Measurements from ENCODE around the gene NHERF1. TPM values are rescaled to one million over a fixed set of nuclear protein-coding genes. Genes with fewer than 3 reads are reported as not detected.

NHERF1 gene
- total and polyA plus RNA-seq, 5 donors = 6.1 to 11.6 (median 9.2) TPM

DNA sequence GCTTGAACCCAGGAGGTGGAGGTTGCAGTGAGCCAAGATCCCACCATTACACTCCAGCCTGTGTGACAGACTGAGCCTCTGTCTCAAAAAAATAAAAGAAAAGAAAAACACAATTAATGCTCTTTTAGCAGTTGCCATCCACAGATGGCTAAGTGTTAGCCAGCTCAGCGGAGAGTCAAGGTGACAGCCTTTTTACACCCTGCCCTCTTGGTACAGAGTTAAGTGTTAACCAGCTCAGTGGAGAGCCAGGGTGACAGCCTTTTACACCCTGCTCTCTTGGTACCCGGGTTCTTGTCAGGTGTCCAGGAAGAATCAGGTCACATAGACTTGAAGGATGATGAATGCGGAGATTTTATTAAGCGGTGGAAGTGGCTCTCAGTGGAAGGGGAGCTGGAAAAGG, 27.9 kb upstream of the NHERF1 start:
- 92% methylated on average over 4 of the region's 4 CpGs for WGBS
- DNase-seq = no peak

GRCh38 chr17:74722782-74723181, 25.6 kb upstream of the NHERF1 start:
- intact Hi-C loops (cut with DNase I) = no loop called here
- H3K4me3 ChIP-seq (ENCODE audit: low read length) = no peak overlapping the region
- H3K4me1 ChIP-seq (ENCODE audit: control insufficient read depth, insufficient read depth, low read length) = no peaks in the 10 kb centered on the region
- WGBS = 91% methylated on average over 4 of the region's 4 CpGs
- no peak for ATAC-seq
- H3K9me3 ChIP-seq (ENCODE audit: control insufficient read depth, low read length) = no peaks in the 10 kb centered on the region
- no peaks in the 10 kb centered on the region for H3K27me3 ChIP-seq (ENCODE audit: control insufficient read depth, insufficient read depth)
- DNase-seq = no peak
- H3K27ac ChIP-seq (ENCODE audit: low read length) = no peak overlapping the region

More for the DNA sequence above, 27.9 kb upstream of the NHERF1 start:
- Histone ChIP-seq H3K27me3 (ENCODE audit: control insufficient read depth, insufficient read depth) (peaks cover 2% of the 10 kb centered on the region), H3K4me3 (ENCODE audit: low read length) (no peak overlapping the region), H3K27ac (ENCODE audit: low read length) (no peak overlapping the region), H3K9me3 (ENCODE audit: control insufficient read depth, low read length) (no peaks in the 10 kb centered on the region), H3K4me1 (ENCODE audit: control insufficient read depth, insufficient read depth, low read length) (no peaks in the 10 kb centered on the region)
- intact Hi-C loops (cut with DNase I) = no loop called here
- ATAC-seq = no peak

DNA sequence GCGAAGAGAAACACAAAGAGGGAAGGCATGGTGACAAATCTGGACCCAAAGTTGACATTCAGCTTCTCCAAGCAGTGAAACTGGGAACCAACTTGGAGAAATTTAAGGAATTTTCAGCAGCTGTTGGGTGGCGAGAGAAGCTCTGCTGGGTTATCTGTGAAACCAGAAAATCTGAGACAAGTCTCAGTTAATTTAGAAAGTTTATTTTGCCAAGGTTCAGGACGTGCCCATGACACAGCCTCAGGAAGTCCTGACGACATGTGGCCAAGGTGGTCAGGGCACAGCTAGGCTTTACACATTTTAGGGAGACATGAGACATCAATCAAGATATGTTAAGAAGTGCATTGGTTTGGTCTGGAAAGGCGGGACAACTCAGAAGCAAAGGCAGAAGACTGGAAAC, 24.5 kb upstream of the NHERF1 start:
- no peak for ATAC-seq
- Histone ChIP-seq H3K4me1 (ENCODE audit: control insufficient read depth, insufficient read depth, low read length) (no peaks in the 10 kb centered on the region), H3K9me3 (ENCODE audit: control insufficient read depth, low read length) (no peaks in the 10 kb centered on the region), H3K4me3 (ENCODE audit: low read length) (no peak overlapping the region), H3K27ac (ENCODE audit: low read length) (no peak overlapping the region), H3K27me3 (ENCODE audit: control insufficient read depth, insufficient read depth) (no peaks in the 10 kb centered on the region)
- intact Hi-C loops (cut with DNase I) = no loop called here
- 51% methylated on average over 5 of the region's 5 CpGs for WGBS
- DNase-seq = no peak

- intact Hi-C loops (cut with DNase I) = no loop called here
- Histone ChIP-seq H3K4me3 (ENCODE audit: low read length) (no peak overlapping the region), H3K27me3 (ENCODE audit: control insufficient read depth, insufficient read depth) (no peaks in the 10 kb centered on the region), H3K27ac (ENCODE audit: low read length) (no peak overlapping the region), H3K4me1 (ENCODE audit: control insufficient read depth, insufficient read depth, low read length) (no peaks in the 10 kb centered on the region), H3K9me3 (ENCODE audit: control insufficient read depth, low read length) (no peaks in the 10 kb centered on the region)
- WGBS = 79% methylated on average over 3 of the region's 3 CpGs
- no peak for ATAC-seq
- DNase-seq = no peak
Measured at GRCh38 chr17:74725111-74725510, 23.3 kb upstream of the NHERF1 start.

- ATAC-seq (no peak), DNase-seq (no peak)
- Histone ChIP-seq H3K27ac (ENCODE audit: low read length) (no peak overlapping the region), H3K4me1 (ENCODE audit: control insufficient read depth, insufficient read depth, low read length) (no peaks in the 10 kb centered on the region), H3K4me3 (ENCODE audit: low read length) (no peak overlapping the region), H3K27me3 (ENCODE audit: control insufficient read depth, insufficient read depth) (no peaks in the 10 kb centered on the region), H3K9me3 (ENCODE audit: control insufficient read depth, low read length) (no peaks in the 10 kb centered on the region)
- 90% methylated on average over 3 of the region's 3 CpGs for WGBS
- intact Hi-C loops (cut with DNase I) = no loop called here
Measured at GRCh38 chr17:74728033-74728701, 20.3 kb upstream of the NHERF1 start.

- H3K27me3 ChIP-seq (ENCODE audit: control insufficient read depth, insufficient read depth) = no peaks in the 10 kb centered on the region
- 92% methylated on average over 3 of the region's 3 CpGs for WGBS
- ATAC-seq (no peak), DNase-seq (no peak)
- no peaks in the 10 kb centered on the region for H3K4me1 ChIP-seq (ENCODE audit: control insufficient read depth, insufficient read depth, low read length)
- no peaks in the 10 kb centered on the region for H3K9me3 ChIP-seq (ENCODE audit: control insufficient read depth, low read length)
- H3K4me3 ChIP-seq (ENCODE audit: low read length) = no peak overlapping the region
- no peak overlapping the region for H3K27ac ChIP-seq (ENCODE audit: low read length)
- intact Hi-C loops (cut with DNase I) = no loop called here
Measured at GRCh38 chr17:74728702-74729075, 19.7 kb upstream of the NHERF1 start.

GRCh38 chr17:74729368-74729767, 19.1 kb upstream of the NHERF1 start:
- no peaks in the 10 kb centered on the region for H3K27me3 ChIP-seq (ENCODE audit: control insufficient read depth, insufficient read depth)
- H3K4me3 ChIP-seq (ENCODE audit: low read length) = no peak overlapping the region
- H3K4me1 ChIP-seq (ENCODE audit: control insufficient read depth, insufficient read depth, low read length) = no peaks in the 10 kb centered on the region
- 88% methylated on average over 5 of the region's 5 CpGs for WGBS
- H3K9me3 ChIP-seq (ENCODE audit: control insufficient read depth, low read length) = no peaks in the 10 kb centered on the region
- intact Hi-C loops (cut with DNase I) = no loop called here
- no peak for DNase-seq
- H3K27ac ChIP-seq (ENCODE audit: low read length) = no peak overlapping the region
- no peak for ATAC-seq

- no peak for ATAC-seq
- H3K4me3 ChIP-seq (ENCODE audit: low read length) = no peak overlapping the region
- no peaks in the 10 kb centered on the region for H3K9me3 ChIP-seq (ENCODE audit: control insufficient read depth, low read length)
- no peak overlapping the region for H3K27ac ChIP-seq (ENCODE audit: low read length)
- no peak for DNase-seq
- WGBS = 80% methylated on average over 15 of the region's 15 CpGs
- H3K27me3 ChIP-seq (ENCODE audit: control insufficient read depth, insufficient read depth) = no peaks in the 10 kb centered on the region
- H3K4me1 ChIP-seq (ENCODE audit: control insufficient read depth, insufficient read depth, low read length) = no peaks in the 10 kb centered on the region
- intact Hi-C loops (cut with DNase I) = no loop called here
Measured at GRCh38 chr17:74729866-74730265, 18.6 kb upstream of the NHERF1 start.

DNA sequence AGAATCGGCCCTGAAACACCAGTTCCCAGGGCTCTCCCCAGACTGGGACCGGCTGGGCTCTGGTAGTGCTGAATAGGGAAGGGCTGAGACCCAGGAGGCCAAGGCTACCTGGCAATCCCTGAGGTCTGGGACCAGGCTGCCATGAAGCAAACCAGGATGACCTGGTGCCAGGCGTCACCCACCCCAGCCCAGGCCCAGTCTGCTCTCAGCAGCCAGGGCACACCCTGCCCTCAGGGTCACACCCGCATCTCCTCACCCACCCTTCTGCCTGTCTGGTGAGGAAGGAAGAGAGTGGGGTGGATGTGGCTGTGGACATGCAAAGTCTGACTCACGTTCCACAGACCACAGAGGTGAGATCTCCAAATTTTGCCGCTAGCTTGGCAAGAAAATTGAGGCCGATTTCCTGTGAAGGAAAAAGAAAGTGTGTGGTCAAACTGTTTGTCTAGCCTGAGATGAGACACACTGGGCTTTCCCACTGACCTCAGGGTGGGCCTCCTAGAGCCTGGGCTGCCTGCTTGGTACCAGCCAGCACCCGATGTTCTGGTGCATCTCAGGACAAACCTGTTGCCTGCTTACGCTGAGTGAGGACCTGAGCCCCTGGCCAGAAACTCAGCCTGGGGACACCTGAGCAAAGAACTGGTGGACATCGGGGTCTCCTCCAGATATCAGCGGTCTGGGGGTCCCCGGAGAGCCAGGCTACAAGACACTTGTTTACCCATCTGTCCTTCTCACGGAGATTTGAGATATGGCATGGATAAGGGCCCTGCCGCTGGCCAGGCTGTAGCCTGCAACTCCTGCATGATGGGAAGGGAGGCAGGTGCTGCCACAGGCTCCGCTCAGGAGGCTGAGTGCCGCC, 17.7 kb upstream of the NHERF1 start:
- 75% methylated on average over 16 of the region's 16 CpGs for WGBS
- Histone ChIP-seq H3K4me1 (ENCODE audit: control insufficient read depth, insufficient read depth, low read length) (no peaks in the 10 kb centered on the region), H3K27ac (ENCODE audit: low read length) (no peak overlapping the region), H3K9me3 (ENCODE audit: control insufficient read depth, low read length) (no peaks in the 10 kb centered on the region), H3K4me3 (ENCODE audit: low read length) (no peak overlapping the region), H3K27me3 (ENCODE audit: control insufficient read depth, insufficient read depth) (no peaks in the 10 kb centered on the region)
- ATAC-seq = peak; percentile 14 to 35
- intact Hi-C loops (cut with DNase I) = no loop called here
- no peak for DNase-seq

DNA sequence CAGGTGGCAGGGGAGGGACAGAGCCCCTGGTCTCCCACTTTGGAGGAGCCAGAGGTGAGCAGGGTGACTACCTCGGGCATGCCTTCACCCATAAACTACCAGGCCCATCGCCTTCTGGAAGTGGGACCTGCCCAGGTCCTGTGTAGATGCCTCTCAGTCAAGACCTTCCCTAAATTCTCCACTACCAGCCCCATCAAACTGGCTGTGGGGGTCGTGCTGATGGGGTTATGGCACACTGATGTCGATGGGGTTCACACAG, 17.2 kb upstream of the NHERF1 start:
- ATAC-seq (no peak), DNase-seq (no peak)
- Histone ChIP-seq H3K9me3 (ENCODE audit: control insufficient read depth, low read length) (no peaks in the 10 kb centered on the region), H3K4me1 (ENCODE audit: control insufficient read depth, insufficient read depth, low read length) (no peaks in the 10 kb centered on the region), H3K4me3 (ENCODE audit: low read length) (no peak overlapping the region), H3K27ac (ENCODE audit: low read length) (no peak overlapping the region), H3K27me3 (ENCODE audit: control insufficient read depth, insufficient read depth) (no peaks in the 10 kb centered on the region)
- 70% methylated on average over 4 of the region's 4 CpGs for WGBS
- intact Hi-C loops (cut with DNase I) = no loop called here

GRCh38 chr17:74732042-74732867, 16.2 kb upstream of the NHERF1 start:
- Histone ChIP-seq H3K27me3 (ENCODE audit: control insufficient read depth, insufficient read depth) (no peaks in the 10 kb centered on the region), H3K9me3 (ENCODE audit: control insufficient read depth, low read length) (no peaks in the 10 kb centered on the region), H3K4me3 (ENCODE audit: low read length) (no peak overlapping the region), H3K27ac (ENCODE audit: low read length) (no peak overlapping the region), H3K4me1 (ENCODE audit: control insufficient read depth, insufficient read depth, low read length) (no peaks in the 10 kb centered on the region)
- intact Hi-C loops (cut with DNase I) = no loop called here
- ATAC-seq (no peak), DNase-seq (no peak)
- WGBS = 77% methylated on average over 12 of the region's 12 CpGs
